ENCODE data around the gene SRSF1. TPM values are rescaled to one million over a fixed set of nuclear protein-coding genes. Genes with fewer than 3 reads are reported as not detected.
A peak's percentile ranks its signal among the peaks of the same experiment; 100 is the strongest.

Gene SRSF1
- total RNA-seq, 1 experiment from 2014 or later = 347 TPM

DNA sequence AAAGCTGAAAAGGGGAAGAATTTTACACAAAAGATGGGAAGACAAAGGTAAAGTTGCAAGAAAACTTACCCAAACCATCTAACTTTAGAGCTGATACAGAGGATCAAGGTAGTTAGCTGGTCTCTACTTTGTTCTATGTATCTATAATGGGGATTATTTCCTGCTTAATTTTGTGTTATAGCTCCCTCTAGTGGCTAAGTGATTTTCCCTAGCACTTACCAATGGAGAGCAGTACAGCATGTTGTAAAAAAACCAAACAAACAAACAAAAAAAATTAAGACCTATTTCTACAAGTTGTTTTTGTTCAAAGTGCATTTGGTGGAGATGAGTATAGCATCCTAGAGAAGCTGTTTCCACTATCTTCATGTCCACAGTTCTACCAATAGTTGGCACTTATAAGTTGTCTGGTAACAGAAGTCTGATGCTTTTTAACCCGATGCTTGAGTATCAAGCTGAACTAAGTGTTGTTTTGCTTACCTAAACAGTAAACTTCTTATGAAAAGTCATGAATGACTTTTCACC is 7.5 kb downstream of the SRSF1 start:
- no peaks in the 10 kb centered on the region for H3K9me3 ChIP-seq (ENCODE audit: low read length)
- peaks cover 70% of the 10 kb centered on the region for H3K36me3 ChIP-seq (ENCODE audit: insufficient read depth, low read length)
- H2AFZ ChIP-seq (ENCODE audit: low read length) = no peak overlapping the region
- DNase-seq = peak; percentile 89
- peaks cover 77% of the 10 kb centered on the region for H3K4me1 ChIP-seq (ENCODE audit: low read length)
- H3K9ac ChIP-seq (ENCODE audit: low read length) = no peak overlapping the region
- peaks cover 19% of the 10 kb centered on the region for H4K20me1 ChIP-seq (ENCODE audit: insufficient read depth, low read depth, low read length)
- no peak overlapping the region for H3K4me3 ChIP-seq (ENCODE audit: low read length)
- peaks cover 21% of the 10 kb centered on the region for H3K79me2 ChIP-seq (ENCODE audit: low read length)
- H3K4me2 ChIP-seq (ENCODE audit: low read depth, low read length, poor library complexity, severe bottlenecking) = no peak overlapping the region
- H3K27ac ChIP-seq (ENCODE audit: low read length) = peak overlapping the region; percentile 52
- no peaks in the 10 kb centered on the region for H3K9me2 ChIP-seq (replicated peaks; ENCODE audit: insufficient read depth, low read length)
- H3K27me3 ChIP-seq (ENCODE audit: low read length) = no peaks in the 10 kb centered on the region

DNA sequence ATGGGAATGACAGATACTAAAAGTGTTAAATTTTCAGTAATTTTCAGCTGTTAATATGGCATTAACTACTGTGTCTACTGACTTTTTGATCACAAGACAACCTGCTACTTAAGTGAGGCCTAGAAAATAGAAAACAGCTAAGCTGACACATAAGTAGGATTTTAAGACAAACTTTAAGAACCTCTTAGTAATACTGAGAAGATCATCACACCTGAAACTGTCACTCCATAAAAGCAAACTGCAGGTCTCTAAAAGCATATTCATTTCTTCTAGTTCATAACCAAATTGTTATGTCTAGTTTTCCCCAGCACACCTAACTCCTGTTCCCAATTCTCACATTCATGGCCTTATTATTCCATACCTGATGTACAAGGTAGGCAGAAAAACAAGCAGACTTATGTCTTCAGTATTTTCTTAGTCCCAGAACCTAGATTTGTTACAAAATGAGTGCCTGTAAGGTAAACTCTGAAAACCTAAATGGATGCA is 8.0 kb downstream of the SRSF1 start:
- H3K9ac ChIP-seq (ENCODE audit: low read length) = no peak overlapping the region
- H3K27me3 ChIP-seq (ENCODE audit: low read length) = no peaks in the 10 kb centered on the region
- H2AFZ ChIP-seq (ENCODE audit: low read length) = no peak overlapping the region
- H3K79me2 ChIP-seq (ENCODE audit: low read length) = peaks cover 16% of the 10 kb centered on the region
- peak overlapping the region; percentile 52 for H3K27ac ChIP-seq (ENCODE audit: low read length)
- peaks cover 65% of the 10 kb centered on the region for H3K36me3 ChIP-seq (ENCODE audit: insufficient read depth, low read length)
- no peak for DNase-seq
- peaks cover 77% of the 10 kb centered on the region for H3K4me1 ChIP-seq (ENCODE audit: low read length)
- peaks cover 14% of the 10 kb centered on the region for H4K20me1 ChIP-seq (ENCODE audit: insufficient read depth, low read depth, low read length)
- H3K4me3 ChIP-seq (ENCODE audit: low read length) = no peak overlapping the region
- H3K9me3 ChIP-seq (ENCODE audit: low read length) = no peaks in the 10 kb centered on the region
- H3K4me2 ChIP-seq (ENCODE audit: low read depth, low read length, poor library complexity, severe bottlenecking) = no peak overlapping the region
- no peaks in the 10 kb centered on the region for H3K9me2 ChIP-seq (replicated peaks; ENCODE audit: insufficient read depth, low read length)

- H3K9me2 ChIP-seq (replicated peaks; ENCODE audit: insufficient read depth, low read length) = no peaks in the 10 kb centered on the region
- peak; percentile 57 for DNase-seq
- peaks cover 48% of the 10 kb centered on the region for H3K36me3 ChIP-seq (ENCODE audit: insufficient read depth, low read length)
- no peaks in the 10 kb centered on the region for H3K79me2 ChIP-seq (ENCODE audit: low read length)
- H2AFZ ChIP-seq (ENCODE audit: low read length) = no peak overlapping the region
- no peaks in the 10 kb centered on the region for H3K9me3 ChIP-seq (ENCODE audit: low read length)
- H4K20me1 ChIP-seq (ENCODE audit: insufficient read depth, low read depth, low read length) = peaks cover 7% of the 10 kb centered on the region; the same call in 1 of the 2 replicates
- H3K27ac ChIP-seq (ENCODE audit: low read length) = peak overlapping the region; percentile 44
- H3K4me3 ChIP-seq (ENCODE audit: low read length) = no peak overlapping the region
- H3K4me1 ChIP-seq (ENCODE audit: low read length) = peaks cover 63% of the 10 kb centered on the region
- H3K4me2 ChIP-seq (ENCODE audit: low read depth, low read length, poor library complexity, severe bottlenecking) = no peak overlapping the region
- no peak overlapping the region for H3K9ac ChIP-seq (ENCODE audit: low read length)
- no peaks in the 10 kb centered on the region for H3K27me3 ChIP-seq (ENCODE audit: low read length)
Observed at GRCh38 chr17:57997085-57997809, 9.8 kb downstream of the SRSF1 start.

GRCh38 chr17:57995076-57995956 is 11.7 kb downstream of the SRSF1 start:
- Histone ChIP-seq H3K79me2 (ENCODE audit: low read length) (no peaks in the 10 kb centered on the region), H3K36me3 (ENCODE audit: insufficient read depth, low read length) (peaks cover 32% of the 10 kb centered on the region), H4K20me1 (ENCODE audit: insufficient read depth, low read depth, low read length) (0 out of 2 replicates have a peak, but pooled peaks cover 4% of the 10 kb centered on the region), H3K9ac (ENCODE audit: low read length) (0 out of 2 replicates have a peak overlapping the region, but pooled peaks have one; percentile 9), H3K4me3 (ENCODE audit: low read length) (no peak overlapping the region), H3K27me3 (ENCODE audit: low read length) (no peaks in the 10 kb centered on the region), H3K4me2 (ENCODE audit: low read depth, low read length, poor library complexity, severe bottlenecking) (no peak overlapping the region), H3K4me1 (ENCODE audit: low read length) (peaks cover 64% of the 10 kb centered on the region), H2AFZ (ENCODE audit: low read length) (no peak overlapping the region), H3K9me2 (replicated peaks; ENCODE audit: insufficient read depth, low read length) (no peaks in the 10 kb centered on the region), H3K27ac (ENCODE audit: low read length) (peak overlapping the region; percentile 72), H3K9me3 (ENCODE audit: low read length) (no peaks in the 10 kb centered on the region)
- DNase-seq = peak; percentile 83

- Histone ChIP-seq H3K9me2 (replicated peaks; ENCODE audit: insufficient read depth, low read length) (no peaks in the 10 kb centered on the region), H3K27me3 (ENCODE audit: low read length) (no peaks in the 10 kb centered on the region), H3K79me2 (ENCODE audit: low read length) (no peaks in the 10 kb centered on the region), H3K9me3 (ENCODE audit: low read length) (no peaks in the 10 kb centered on the region), H3K9ac (ENCODE audit: low read length) (no peak overlapping the region), H3K4me1 (ENCODE audit: low read length) (peaks cover 70% of the 10 kb centered on the region), H2AFZ (ENCODE audit: low read length) (no peak overlapping the region), H3K4me2 (ENCODE audit: low read depth, low read length, poor library complexity, severe bottlenecking) (no peak overlapping the region), H3K4me3 (ENCODE audit: low read length) (no peak overlapping the region), H4K20me1 (ENCODE audit: insufficient read depth, low read depth, low read length) (0 out of 2 replicates have a peak, but pooled peaks cover 4% of the 10 kb centered on the region), H3K27ac (ENCODE audit: low read length) (peak overlapping the region; percentile 72), H3K36me3 (ENCODE audit: insufficient read depth, low read length) (peaks cover 25% of the 10 kb centered on the region)
- peak; percentile 48 for DNase-seq
Observed at GRCh38 chr17:57994436-57994835, 12.6 kb downstream of the SRSF1 start.

- H2AFZ ChIP-seq (ENCODE audit: low read length) = no peak overlapping the region
- H3K9me2 ChIP-seq (replicated peaks; ENCODE audit: insufficient read depth, low read length) = no peaks in the 10 kb centered on the region
- H3K9me3 ChIP-seq (ENCODE audit: low read length) = no peaks in the 10 kb centered on the region
- H3K27me3 ChIP-seq (ENCODE audit: low read length) = no peaks in the 10 kb centered on the region
- no peak overlapping the region for H3K4me2 ChIP-seq (ENCODE audit: low read depth, low read length, poor library complexity, severe bottlenecking)
- H3K9ac ChIP-seq (ENCODE audit: low read length) = no peak overlapping the region
- 0 out of 2 replicates have a peak, but pooled peaks cover 4% of the 10 kb centered on the region for H4K20me1 ChIP-seq (ENCODE audit: insufficient read depth, low read depth, low read length)
- peak overlapping the region; percentile 72 for H3K27ac ChIP-seq (ENCODE audit: low read length)
- no peak overlapping the region for H3K4me3 ChIP-seq (ENCODE audit: low read length)
- peaks cover 71% of the 10 kb centered on the region for H3K4me1 ChIP-seq (ENCODE audit: low read length)
- H3K79me2 ChIP-seq (ENCODE audit: low read length) = no peaks in the 10 kb centered on the region
- peaks cover 18% of the 10 kb centered on the region for H3K36me3 ChIP-seq (ENCODE audit: insufficient read depth, low read length)
- DNase-seq = peak; percentile 57
Observed at GRCh38 chr17:57993471-57994365, 13.3 kb downstream of the SRSF1 start.

- Histone ChIP-seq H3K27me3 (ENCODE audit: low read length) (no peaks in the 10 kb centered on the region), H3K36me3 (ENCODE audit: insufficient read depth, low read length) (no peaks in the 10 kb centered on the region), H4K20me1 (ENCODE audit: insufficient read depth, low read depth, low read length) (no peaks in the 10 kb centered on the region), H3K79me2 (ENCODE audit: low read length) (peaks cover 12% of the 10 kb centered on the region), H3K4me2 (ENCODE audit: low read depth, low read length, poor library complexity, severe bottlenecking) (no peak overlapping the region), H3K27ac (ENCODE audit: low read length) (peak overlapping the region; percentile 85), H3K4me1 (ENCODE audit: low read length) (peaks cover 61% of the 10 kb centered on the region), H3K4me3 (ENCODE audit: low read length) (no peak overlapping the region), H3K9ac (ENCODE audit: low read length) (no peak overlapping the region), H3K9me3 (ENCODE audit: low read length) (no peaks in the 10 kb centered on the region), H3K9me2 (replicated peaks; ENCODE audit: insufficient read depth, low read length) (no peaks in the 10 kb centered on the region), H2AFZ (ENCODE audit: low read length) (no peak overlapping the region)
- no peak for DNase-seq
Observed at GRCh38 chr17:57991537-57991936, 15.5 kb downstream of the SRSF1 start.
